Central memory CD8-positive, alpha-beta T cell (primary cell): ENCODE measurements around the gene SLFN12L.
"Not testable (repeated sequence)": the region's sequence is repeated elsewhere in the genome, so short reads cannot be mapped to it uniquely, and the experiment has no call there.

Source experiments
- ATAC-seq: fragments of 150-1000 bp; cut with Tn5 transposase; replicated peaks from 2 replicates; pipeline ENCODE4 v1.10.0; 2022; ENCODE audit warnings: mild to moderate bottlenecking, moderate FRiP score, moderate number of reproducible peaks; ENCODE audit not compliant: poor library complexity, severe bottlenecking; ENCODE audit errors: extremely low read depth
- DNase-seq, 2 donors: peaks; one replicate each; pipeline ENCODE4 v3.0.0; 2021; ENCODE audit warnings: low spot score in 2 of 2
- H3K27ac Mint-ChIP-seq: one replicate; pipeline ENCODE4 v1.8.0; 2022; ENCODE audit warnings: low read depth, mild to moderate bottlenecking, moderate library complexity, mixed read lengths
- H3K27me3 Mint-ChIP-seq: one replicate; pipeline ENCODE4 v1.8.0; 2022; ENCODE audit warnings: mixed read lengths
- H3K36me3 Mint-ChIP-seq: one replicate; pipeline ENCODE4 v1.8.0; 2022; ENCODE audit warnings: mild to moderate bottlenecking, moderate library complexity, mixed read lengths; ENCODE audit not compliant: insufficient read depth
- H3K4me1 Mint-ChIP-seq: one replicate; pipeline ENCODE4 v1.8.0; 2022; ENCODE audit warnings: mixed read lengths
- H3K4me3 Mint-ChIP-seq: one replicate; pipeline ENCODE4 v1.8.0; 2022; ENCODE audit warnings: mild to moderate bottlenecking, moderate library complexity, mixed read lengths
- H3K9me3 Mint-ChIP-seq: one replicate; pipeline ENCODE4 v1.8.0; 2022; ENCODE audit warnings: mixed read lengths

Gene SLFN12L

GRCh38 chr17:35519439-35519838, 18.0 kb downstream of the SLFN12L start:
- peaks cover 51% of the 10 kb centered on the region for H3K36me3 Mint-ChIP-seq
- no peaks in the 10 kb centered on the region for H3K9me3 Mint-ChIP-seq
- peak overlapping the region; percentile 94 for H3K27ac Mint-ChIP-seq
- DNase-seq (no peak), ATAC-seq (no peak)
- H3K27me3 Mint-ChIP-seq: no peaks in the 10 kb centered on the region
- peak overlapping the region; percentile 74 for H3K4me3 Mint-ChIP-seq
- peaks cover 86% of the 10 kb centered on the region for H3K4me1 Mint-ChIP-seq

GRCh38 chr17:35518431-35518830, 19.0 kb downstream of the SLFN12L start:
- H3K4me3 Mint-ChIP-seq: peak overlapping the region; percentile 74
- DNase-seq, ATAC-seq, H3K27me3 Mint-ChIP-seq, H3K9me3 Mint-ChIP-seq: not testable (repeated sequence)
- peaks cover 86% of the 10 kb centered on the region for H3K4me1 Mint-ChIP-seq
- peaks cover 58% of the 10 kb centered on the region for H3K36me3 Mint-ChIP-seq
- H3K27ac Mint-ChIP-seq: peak overlapping the region; percentile 94

- peak overlapping the region; percentile 71 for H3K27ac Mint-ChIP-seq
- peaks cover 85% of the 10 kb centered on the region for H3K4me1 Mint-ChIP-seq
- no peaks in the 10 kb centered on the region for H3K9me3 Mint-ChIP-seq
- no peak for DNase-seq
- H3K36me3 Mint-ChIP-seq: peaks cover 74% of the 10 kb centered on the region
- ATAC-seq: no peak
- no peaks in the 10 kb centered on the region for H3K27me3 Mint-ChIP-seq
- peak overlapping the region; percentile 16 for H3K4me3 Mint-ChIP-seq
These were observed 22.5 kb downstream of the SLFN12L start for GRCh38 chr17:35515027-35515426.

- Mint-ChIP-seq H3K27me3 (no peaks in the 10 kb centered on the region), H3K27ac (peak overlapping the region; percentile 17), H3K4me3 (peak overlapping the region; percentile 3), H3K36me3 (peaks cover 74% of the 10 kb centered on the region), H3K4me1 (peaks cover 85% of the 10 kb centered on the region), H3K9me3 (no peaks in the 10 kb centered on the region)
- no peak for ATAC-seq
- no peak for DNase-seq
These were observed 22.9 kb downstream of the SLFN12L start for GRCh38 chr17:35514564-35514963.

- Mint-ChIP-seq H3K27me3 (no peaks in the 10 kb centered on the region), H3K4me3 (no peak overlapping the region), H3K9me3 (no peaks in the 10 kb centered on the region), H3K4me1 (peaks cover 70% of the 10 kb centered on the region), H3K27ac (peak overlapping the region; percentile 76), H3K36me3 (peaks cover 63% of the 10 kb centered on the region)
- no peak for DNase-seq
- no peak for ATAC-seq
These were observed 27.4 kb downstream of the SLFN12L start for GRCh38 chr17:35510052-35510451.

GRCh38 chr17:35507714-35508113, 29.8 kb downstream of the SLFN12L start:
- H3K4me3 Mint-ChIP-seq, DNase-seq, ATAC-seq, H3K9me3 Mint-ChIP-seq, H3K27me3 Mint-ChIP-seq, H3K27ac Mint-ChIP-seq: not testable (repeated sequence)
- H3K36me3 Mint-ChIP-seq: peaks cover 45% of the 10 kb centered on the region
- H3K4me1 Mint-ChIP-seq: peaks cover 67% of the 10 kb centered on the region

- no peak overlapping the region for H3K4me3 Mint-ChIP-seq
- H3K4me1 Mint-ChIP-seq: peaks cover 72% of the 10 kb centered on the region
- H3K36me3 Mint-ChIP-seq: peaks cover 37% of the 10 kb centered on the region
- no peak overlapping the region for H3K27ac Mint-ChIP-seq
- no peak for DNase-seq
- H3K27me3 Mint-ChIP-seq: no peaks in the 10 kb centered on the region
- H3K9me3 Mint-ChIP-seq: no peaks in the 10 kb centered on the region
- no peak for ATAC-seq
These were observed 37.9 kb downstream of the SLFN12L start for GRCh38 chr17:35499548-35499947.

GRCh38 chr17:35498448-35499178, 38.9 kb downstream of the SLFN12L start:
- H3K27ac Mint-ChIP-seq: no peak overlapping the region
- ATAC-seq (no peak), DNase-seq (no peak)
- H3K27me3 Mint-ChIP-seq: no peaks in the 10 kb centered on the region
- H3K9me3 Mint-ChIP-seq: no peaks in the 10 kb centered on the region
- peaks cover 72% of the 10 kb centered on the region for H3K4me1 Mint-ChIP-seq
- peaks cover 39% of the 10 kb centered on the region for H3K36me3 Mint-ChIP-seq
- H3K4me3 Mint-ChIP-seq: no peak overlapping the region

GRCh38 chr17:35496451-35497290, 40.8 kb downstream of the SLFN12L start:
- Mint-ChIP-seq H3K36me3 (peaks cover 37% of the 10 kb centered on the region), H3K4me3 (no peak overlapping the region), H3K4me1 (peaks cover 73% of the 10 kb centered on the region)

GRCh38 chr17:35493040-35493439, 44.4 kb downstream of the SLFN12L start:
- Mint-ChIP-seq H3K4me1 (peaks cover 63% of the 10 kb centered on the region), H3K4me3 (no peak overlapping the region), H3K36me3 (peaks cover 39% of the 10 kb centered on the region), H3K9me3 (no peaks in the 10 kb centered on the region), H3K27me3 (no peaks in the 10 kb centered on the region), H3K27ac (peak overlapping the region; percentile 69)
- DNase-seq: no peak
- no peak for ATAC-seq

More at GRCh38 chr17:35496451-35497290, 40.8 kb downstream of the SLFN12L start:
- no peak for DNase-seq
- ATAC-seq: no peak
- no peaks in the 10 kb centered on the region for H3K27me3 Mint-ChIP-seq
- no peak overlapping the region for H3K27ac Mint-ChIP-seq
- H3K9me3 Mint-ChIP-seq: no peaks in the 10 kb centered on the region

GRCh38 chr17:35491417-35491816, 46.1 kb downstream of the SLFN12L start:
- Mint-ChIP-seq H3K36me3 (peaks cover 37% of the 10 kb centered on the region), H3K9me3 (no peaks in the 10 kb centered on the region), H3K27me3 (no peaks in the 10 kb centered on the region), H3K4me3 (no peak overlapping the region), H3K4me1 (peaks cover 69% of the 10 kb centered on the region), H3K27ac (peak overlapping the region; percentile 49)
- ATAC-seq (no peak), DNase-seq (no peak)

- DNase-seq: no peak
- Mint-ChIP-seq H3K27ac (peak overlapping the region; percentile 49), H3K4me3 (no peak overlapping the region), H3K4me1 (peaks cover 83% of the 10 kb centered on the region), H3K9me3 (no peaks in the 10 kb centered on the region), H3K27me3 (no peaks in the 10 kb centered on the region), H3K36me3 (peaks cover 39% of the 10 kb centered on the region)
- ATAC-seq: no peak
These were observed 47.5 kb downstream of the SLFN12L start for GRCh38 chr17:35489944-35490343.

- Mint-ChIP-seq H3K27ac (peak overlapping the region; percentile 97), H3K36me3 (peaks cover 39% of the 10 kb centered on the region), H3K9me3 (no peaks in the 10 kb centered on the region), H3K4me1 (peaks cover 84% of the 10 kb centered on the region), H3K27me3 (no peaks in the 10 kb centered on the region), H3K4me3 (peak overlapping the region; percentile 88)
- no peak for ATAC-seq
- no peak for DNase-seq
These were observed 48.5 kb downstream of the SLFN12L start for GRCh38 chr17:35488991-35489390.
